Measurements from ENCODE around the gene TMEM181. TPM values are rescaled to one million over a fixed set of nuclear protein-coding genes. Genes with fewer than 3 reads are reported as not detected.
"Not testable (repeated sequence)": the region's sequence is repeated elsewhere in the genome, so short reads cannot be mapped to it uniquely, and the experiment has no call there.

TMEM181 gene
- polyA plus RNA-seq, 1 donor, result 38.5 TPM

GRCh38 chr6:158595223-158595622 is 35.3 kb downstream of the TMEM181 start:
- H3K4me3 ChIP-seq (ENCODE audit: low read length), result no peak overlapping the region
- no peaks in the 10 kb centered on the region for H3K27me3 ChIP-seq (ENCODE audit: control insufficient read depth, insufficient read depth, low read length)
- no peaks in the 10 kb centered on the region for H3K4me1 ChIP-seq (ENCODE audit: control insufficient read depth, insufficient read depth, low read length)
- WGBS (ENCODE audit: insufficient coverage, low lambda C conversion rate), result 100% methylated on average over 3 of the region's 5 CpGs
- H3K36me3 ChIP-seq (ENCODE audit: control insufficient read depth, insufficient read depth, low read length), result peaks cover 51% of the 10 kb centered on the region
- H3K27ac ChIP-seq (ENCODE audit: low read length), result no peak overlapping the region
- H3K9me3 ChIP-seq (ENCODE audit: control insufficient read depth, low read depth, low read length), result no peaks in the 10 kb centered on the region
- DNase-seq, result no peak

- peaks cover 40% of the 10 kb centered on the region for H3K36me3 ChIP-seq (ENCODE audit: control insufficient read depth, insufficient read depth, low read length)
- no peak overlapping the region for H3K4me3 ChIP-seq (ENCODE audit: low read length)
- H3K9me3 ChIP-seq (ENCODE audit: control insufficient read depth, low read depth, low read length), result no peaks in the 10 kb centered on the region
- DNase-seq, result no peak
- H3K27me3 ChIP-seq (ENCODE audit: control insufficient read depth, insufficient read depth, low read length), result no peaks in the 10 kb centered on the region
- WGBS (ENCODE audit: insufficient coverage, low lambda C conversion rate), result 90% methylated on average over 1 of the region's 6 CpGs
- H3K4me1 ChIP-seq (ENCODE audit: control insufficient read depth, insufficient read depth, low read length), result no peaks in the 10 kb centered on the region
- no peak overlapping the region for H3K27ac ChIP-seq (ENCODE audit: low read length)
Observed at GRCh38 chr6:158596861-158597260, 37.0 kb downstream of the TMEM181 start.

- no peak for DNase-seq
- no CpG with 5 or more reads among the region's 4 CpGs for WGBS (ENCODE audit: insufficient coverage, low lambda C conversion rate)
- Histone ChIP-seq H3K36me3 (ENCODE audit: control insufficient read depth, insufficient read depth, low read length) (peaks cover 44% of the 10 kb centered on the region), H3K4me3 (ENCODE audit: low read length) (no peak overlapping the region), H3K27me3 (ENCODE audit: control insufficient read depth, insufficient read depth, low read length) (no peaks in the 10 kb centered on the region), H3K27ac (ENCODE audit: low read length) (no peak overlapping the region), H3K4me1 (ENCODE audit: control insufficient read depth, insufficient read depth, low read length) (no peaks in the 10 kb centered on the region), H3K9me3 (ENCODE audit: control insufficient read depth, low read depth, low read length) (no peaks in the 10 kb centered on the region)
Observed at GRCh38 chr6:158597565-158597964, 37.7 kb downstream of the TMEM181 start.

- H3K9me3 ChIP-seq (ENCODE audit: control insufficient read depth, low read depth, low read length), result no peaks in the 10 kb centered on the region
- no peaks in the 10 kb centered on the region for H3K27me3 ChIP-seq (ENCODE audit: control insufficient read depth, insufficient read depth, low read length)
- no peak overlapping the region for H3K27ac ChIP-seq (ENCODE audit: low read length)
- no peaks in the 10 kb centered on the region for H3K4me1 ChIP-seq (ENCODE audit: control insufficient read depth, insufficient read depth, low read length)
- no CpG with 5 or more reads among the region's 18 CpGs for WGBS (ENCODE audit: insufficient coverage, low lambda C conversion rate)
- DNase-seq, result no peak
- peaks cover 47% of the 10 kb centered on the region for H3K36me3 ChIP-seq (ENCODE audit: control insufficient read depth, insufficient read depth, low read length)
- no peak overlapping the region for H3K4me3 ChIP-seq (ENCODE audit: low read length)
Observed at GRCh38 chr6:158599635-158600034, 39.7 kb downstream of the TMEM181 start.

GRCh38 chr6:158603261-158604047 is 43.6 kb downstream of the TMEM181 start:
- Histone ChIP-seq H3K4me3 (ENCODE audit: low read length) (no peak overlapping the region), H3K27ac (ENCODE audit: low read length) (no peak overlapping the region), H3K4me1 (ENCODE audit: control insufficient read depth, insufficient read depth, low read length) (no peaks in the 10 kb centered on the region), H3K9me3 (ENCODE audit: control insufficient read depth, low read depth, low read length) (no peaks in the 10 kb centered on the region), H3K36me3 (ENCODE audit: control insufficient read depth, insufficient read depth, low read length) (peaks cover 64% of the 10 kb centered on the region), H3K27me3 (ENCODE audit: control insufficient read depth, insufficient read depth, low read length) (no peaks in the 10 kb centered on the region)
- 91% methylated on average over 3 of the region's 15 CpGs for WGBS (ENCODE audit: insufficient coverage, low lambda C conversion rate)
- DNase-seq, result no peak

- Histone ChIP-seq H3K4me1 (ENCODE audit: control insufficient read depth, insufficient read depth, low read length) (no peaks in the 10 kb centered on the region), H3K4me3 (ENCODE audit: low read length) (no peak overlapping the region), H3K27ac (ENCODE audit: low read length) (no peak overlapping the region), H3K36me3 (ENCODE audit: control insufficient read depth, insufficient read depth, low read length) (peaks cover 63% of the 10 kb centered on the region), H3K27me3 (ENCODE audit: control insufficient read depth, insufficient read depth, low read length) (no peaks in the 10 kb centered on the region), H3K9me3 (ENCODE audit: control insufficient read depth, low read depth, low read length) (no peaks in the 10 kb centered on the region)
- DNase-seq, result no peak
- whole genome bisulfite sequencing (ENCODE audit: insufficient coverage, low lambda C conversion rate), result no CpG with 5 or more reads among the region's 6 CpGs
Observed at GRCh38 chr6:158604048-158604406, 44.1 kb downstream of the TMEM181 start.

GRCh38 chr6:158605266-158605878 is 45.5 kb downstream of the TMEM181 start:
- 78% methylated on average over 4 of the region's 13 CpGs for WGBS (ENCODE audit: insufficient coverage, low lambda C conversion rate)
- H3K27me3 ChIP-seq (ENCODE audit: control insufficient read depth, insufficient read depth, low read length), result no peaks in the 10 kb centered on the region
- H3K36me3 ChIP-seq (ENCODE audit: control insufficient read depth, insufficient read depth, low read length), result peaks cover 66% of the 10 kb centered on the region
- peak; percentile 65 for DNase-seq
- no peaks in the 10 kb centered on the region for H3K9me3 ChIP-seq (ENCODE audit: control insufficient read depth, low read depth, low read length)
- H3K4me1 ChIP-seq (ENCODE audit: control insufficient read depth, insufficient read depth, low read length), result no peaks in the 10 kb centered on the region
- no peak overlapping the region for H3K27ac ChIP-seq (ENCODE audit: low read length)
- no peak overlapping the region for H3K4me3 ChIP-seq (ENCODE audit: low read length)

- H3K27ac ChIP-seq (ENCODE audit: low read length); H3K9me3 ChIP-seq (ENCODE audit: control insufficient read depth, low read depth, low read length); H3K4me1 ChIP-seq (ENCODE audit: control insufficient read depth, insufficient read depth, low read length); H3K4me3 ChIP-seq (ENCODE audit: low read length); H3K27me3 ChIP-seq (ENCODE audit: control insufficient read depth, insufficient read depth, low read length); DNase-seq: not testable (repeated sequence)
- peaks cover 71% of the 10 kb centered on the region for H3K36me3 ChIP-seq (ENCODE audit: control insufficient read depth, insufficient read depth, low read length)
- no CpG with 5 or more reads among the region's 15 CpGs for WGBS (ENCODE audit: insufficient coverage, low lambda C conversion rate)
Observed at GRCh38 chr6:158606011-158606410, 46.1 kb downstream of the TMEM181 start.

- Histone ChIP-seq H3K4me1 (ENCODE audit: control insufficient read depth, insufficient read depth, low read length) (no peaks in the 10 kb centered on the region), H3K27me3 (ENCODE audit: control insufficient read depth, insufficient read depth, low read length) (no peaks in the 10 kb centered on the region), H3K27ac (ENCODE audit: low read length) (no peak overlapping the region), H3K4me3 (ENCODE audit: low read length) (no peak overlapping the region), H3K36me3 (ENCODE audit: control insufficient read depth, insufficient read depth, low read length) (peaks cover 69% of the 10 kb centered on the region), H3K9me3 (ENCODE audit: control insufficient read depth, low read depth, low read length) (no peaks in the 10 kb centered on the region)
- DNase-seq, result no peak
- WGBS (ENCODE audit: insufficient coverage, low lambda C conversion rate), result no CpG with 5 or more reads among the region's 7 CpGs
Observed at GRCh38 chr6:158606935-158607334, 47.0 kb downstream of the TMEM181 start.

GRCh38 chr6:158607411-158608170 is 47.7 kb downstream of the TMEM181 start:
- H3K27me3 ChIP-seq (ENCODE audit: control insufficient read depth, insufficient read depth, low read length), result no peaks in the 10 kb centered on the region
- DNase-seq, result no peak
- H3K36me3 ChIP-seq (ENCODE audit: control insufficient read depth, insufficient read depth, low read length), result peaks cover 64% of the 10 kb centered on the region
- H3K4me3 ChIP-seq (ENCODE audit: low read length), result no peak overlapping the region
- no peak overlapping the region for H3K27ac ChIP-seq (ENCODE audit: low read length)
- WGBS (ENCODE audit: insufficient coverage, low lambda C conversion rate), result no CpG with 5 or more reads among the region's 14 CpGs
- H3K9me3 ChIP-seq (ENCODE audit: control insufficient read depth, low read depth, low read length), result no peaks in the 10 kb centered on the region
- no peaks in the 10 kb centered on the region for H3K4me1 ChIP-seq (ENCODE audit: control insufficient read depth, insufficient read depth, low read length)
